Hippocampal formation (tissue), 2 donors: ENCODE data around the gene BCAS4.

Experiments
- DNase-seq, 2 donors: peaks; one replicate each; lab custom pipeline; 2025; lab: John Stamatoyannopoulos, UW

Gene BCAS4

GRCh38 chr20:50855498-50856474 lies 60.9 kb downstream of the BCAS4 start:
- no peak for DNase-seq

DNA sequence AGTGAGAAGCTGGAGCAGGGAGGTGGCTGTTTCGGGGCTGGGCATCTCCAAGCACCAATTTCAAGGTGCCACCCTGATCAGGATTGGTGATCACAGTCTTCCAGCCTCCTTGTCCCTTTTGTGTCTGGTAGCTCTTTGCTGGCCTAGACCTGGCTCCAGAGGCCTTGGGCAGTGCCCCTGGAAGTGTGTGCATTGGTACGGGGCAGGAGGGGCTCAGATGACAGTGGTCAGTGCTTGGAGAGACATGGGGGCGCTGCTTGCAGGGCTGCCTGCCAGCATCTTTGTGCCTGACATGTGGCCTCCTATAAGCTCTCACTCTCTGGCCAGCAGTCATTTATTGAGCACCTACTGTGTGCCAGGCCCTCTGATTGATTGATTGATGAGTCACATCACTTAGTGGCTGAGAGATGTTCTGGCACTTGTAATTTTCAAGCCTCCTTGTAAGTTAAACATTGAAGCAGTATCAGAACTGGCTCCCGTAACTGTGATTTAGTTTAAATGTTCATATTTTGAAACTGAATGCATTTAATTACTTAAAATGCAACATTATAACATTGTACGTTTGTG lies 61.7 kb downstream of the BCAS4 start:
- DNase-seq = no peak

DNA sequence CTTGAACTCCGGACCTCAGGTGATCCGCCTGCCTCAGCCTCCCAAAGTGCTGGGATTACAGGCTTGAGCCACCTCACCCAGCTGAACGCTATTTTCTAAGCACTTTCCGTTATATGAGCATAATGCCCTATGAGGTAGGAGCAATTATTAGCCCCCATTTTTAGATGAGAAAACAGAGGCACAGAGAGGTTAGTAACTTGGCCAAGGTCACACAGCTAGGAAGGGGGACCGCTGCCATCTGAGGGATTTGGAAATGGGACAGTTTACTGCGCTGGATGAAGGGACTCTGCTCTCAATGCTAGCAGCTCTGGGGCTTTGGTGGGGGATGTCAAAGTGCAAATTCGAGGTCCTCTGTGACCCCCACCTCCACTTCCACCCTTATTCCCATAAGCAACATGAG lies 62.5 kb downstream of the BCAS4 start:
- no peak for DNase-seq

DNA sequence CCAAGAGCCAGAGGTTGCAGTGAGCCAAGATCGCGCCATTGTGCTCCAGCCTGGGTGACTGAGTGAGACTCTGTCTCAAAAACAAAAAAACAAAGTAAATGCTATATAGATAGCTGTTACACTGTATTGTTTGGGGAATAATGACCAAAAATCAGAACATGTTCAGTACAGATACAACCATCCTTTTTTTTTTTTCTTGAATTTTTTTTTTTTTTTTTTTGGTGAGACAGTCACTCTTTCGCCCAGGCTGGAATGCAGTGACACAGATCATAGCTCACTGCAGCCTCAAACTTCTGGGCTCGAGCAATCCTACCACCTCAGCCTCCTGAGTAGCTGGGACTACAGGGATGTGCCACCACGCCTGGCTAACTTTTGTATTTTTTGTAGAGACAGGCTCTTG lies 63.7 kb downstream of the BCAS4 start:
- DNase-seq = no peak

- no peak for DNase-seq
Observed at GRCh38 chr20:50859161-50859560, 64.3 kb downstream of the BCAS4 start.

GRCh38 chr20:50861012-50861411 lies 66.2 kb downstream of the BCAS4 start:
- DNase-seq = no peak

DNA sequence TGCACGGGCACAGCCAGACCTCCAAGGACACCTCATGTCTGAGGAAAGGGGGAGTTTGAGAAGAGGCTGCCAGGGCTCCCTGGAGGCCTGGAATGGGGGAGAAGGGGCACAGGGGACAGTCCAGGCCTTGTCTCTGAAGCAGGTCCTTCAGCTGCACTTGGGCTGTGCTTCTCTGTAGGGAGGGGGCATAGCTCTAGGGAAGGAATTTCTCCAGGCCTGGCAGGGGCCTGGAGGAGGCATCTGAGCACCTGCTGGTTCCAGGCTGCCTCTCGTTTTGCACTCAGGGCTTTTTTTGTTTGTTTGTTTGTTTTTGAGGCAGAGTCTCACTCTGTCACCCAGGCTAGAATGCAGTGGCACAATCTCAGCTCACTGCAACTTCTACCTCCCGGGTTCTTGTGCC lies 67.7 kb downstream of the BCAS4 start:
- no peak for DNase-seq

DNA sequence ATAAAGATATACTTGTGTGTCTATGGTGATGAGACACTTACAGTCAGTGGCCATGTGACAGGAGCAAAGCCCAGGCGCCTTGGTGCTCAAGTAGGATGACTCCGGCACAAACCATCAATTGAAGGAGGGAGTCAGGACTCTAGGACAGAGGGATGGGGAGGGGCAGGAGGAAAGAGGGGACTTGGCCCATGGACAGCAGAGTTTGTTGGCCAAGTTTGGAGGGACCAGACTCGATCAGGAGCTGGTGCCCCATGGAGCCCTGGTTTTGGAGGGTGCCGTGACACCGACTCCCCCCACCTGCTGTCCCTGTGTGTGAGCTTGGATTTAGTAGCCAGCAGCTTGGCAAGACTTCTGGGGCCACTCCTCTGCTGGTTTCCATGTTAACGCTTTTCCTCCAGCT lies 70.3 kb downstream of the BCAS4 start:
- no peak for DNase-seq

DNA sequence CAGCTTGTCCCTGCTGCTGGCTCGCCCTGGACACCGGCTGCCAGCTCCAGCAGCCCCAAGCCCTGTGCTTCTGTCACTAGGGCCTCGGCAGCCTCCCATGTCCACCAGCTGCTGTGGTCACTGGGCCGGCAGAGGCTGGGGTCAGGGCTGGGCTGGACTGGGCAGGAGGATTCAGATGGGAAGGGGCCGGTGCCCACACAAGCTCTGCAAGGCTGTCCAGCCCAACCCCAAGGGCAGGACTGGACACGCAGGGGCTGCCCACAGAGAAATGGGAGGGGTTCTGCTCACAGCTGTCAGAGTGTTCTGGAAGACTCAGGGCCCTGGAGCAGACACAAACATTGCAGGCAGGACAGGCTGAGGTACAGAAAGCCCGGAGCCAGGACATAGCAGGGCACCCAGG lies 70.7 kb downstream of the BCAS4 start:
- DNase-seq = no peak

- no peak for DNase-seq
Observed at GRCh38 chr20:50866036-50866685, 71.3 kb downstream of the BCAS4 start.

DNA sequence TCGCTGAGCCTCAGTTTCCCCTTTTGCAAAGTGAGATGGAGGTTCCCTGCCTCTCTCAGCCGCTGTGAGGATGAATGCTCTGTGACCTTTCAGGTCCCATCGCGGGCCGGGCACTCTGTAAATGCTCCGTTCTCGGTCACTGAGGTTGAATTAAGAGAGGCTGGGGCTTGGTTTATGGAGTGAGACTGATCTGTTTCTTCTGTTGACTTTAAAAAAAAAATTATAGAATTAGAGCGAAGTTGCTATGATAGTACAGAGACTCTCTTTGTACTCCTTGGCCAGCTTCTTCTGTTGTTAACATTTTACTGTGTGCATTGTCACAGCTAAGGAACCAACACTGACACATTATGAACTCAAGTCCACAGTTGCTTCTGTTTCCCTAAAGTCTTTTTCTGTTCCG lies 72.0 kb downstream of the BCAS4 start:
- no peak for DNase-seq

DNA sequence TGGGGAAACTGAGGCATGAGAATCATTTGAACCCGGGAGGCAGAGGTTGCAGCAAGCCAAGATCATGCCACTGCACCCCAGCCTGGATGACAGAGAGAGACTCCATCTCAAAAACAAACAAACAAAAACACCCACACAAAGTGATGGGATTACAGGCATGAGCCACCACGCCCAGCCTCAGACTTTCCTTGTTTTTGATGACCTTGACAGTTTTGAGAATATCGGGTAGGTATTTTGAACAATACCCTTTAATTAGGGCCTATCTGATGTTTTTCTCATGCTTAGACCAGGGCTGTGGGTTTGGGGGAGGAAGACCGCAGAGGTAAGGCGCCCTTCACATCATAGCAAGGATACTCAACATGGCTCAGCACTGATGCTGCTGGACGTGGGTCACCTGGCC lies 72.9 kb downstream of the BCAS4 start:
- no peak for DNase-seq

GRCh38 chr20:50868509-50869495 lies 73.9 kb downstream of the BCAS4 start:
- DNase-seq = no peak

DNA sequence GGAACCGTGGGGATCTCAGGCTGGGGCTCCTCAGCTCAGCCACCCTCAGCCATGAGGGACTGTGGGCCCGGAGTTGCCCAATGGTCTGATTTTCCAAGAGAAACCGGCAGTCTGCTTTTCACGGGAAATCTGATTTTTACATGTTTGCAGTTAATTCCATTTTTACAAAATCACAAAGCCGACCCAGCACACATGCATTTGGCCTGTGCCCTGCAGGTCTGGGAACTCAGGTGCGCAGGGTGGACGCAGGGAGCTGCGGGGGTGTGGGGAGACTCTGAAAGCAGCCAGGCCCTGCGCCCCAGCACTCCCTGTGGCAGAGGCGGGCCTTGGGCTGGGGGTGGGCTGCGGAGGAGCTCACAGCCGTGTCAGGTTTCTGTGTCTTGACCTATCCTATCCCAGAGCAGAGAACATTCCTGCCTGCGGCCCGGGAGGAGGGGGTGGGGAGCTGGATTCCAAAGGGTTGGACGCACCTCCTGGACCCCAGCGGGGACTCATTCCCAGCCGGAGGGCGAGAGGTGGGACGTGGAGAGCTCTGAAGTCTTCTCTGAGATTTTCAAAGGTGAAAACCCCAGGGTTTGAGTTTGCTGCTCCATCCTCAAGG lies 75.8 kb downstream of the BCAS4 start:
- DNase-seq = no peak

DNA sequence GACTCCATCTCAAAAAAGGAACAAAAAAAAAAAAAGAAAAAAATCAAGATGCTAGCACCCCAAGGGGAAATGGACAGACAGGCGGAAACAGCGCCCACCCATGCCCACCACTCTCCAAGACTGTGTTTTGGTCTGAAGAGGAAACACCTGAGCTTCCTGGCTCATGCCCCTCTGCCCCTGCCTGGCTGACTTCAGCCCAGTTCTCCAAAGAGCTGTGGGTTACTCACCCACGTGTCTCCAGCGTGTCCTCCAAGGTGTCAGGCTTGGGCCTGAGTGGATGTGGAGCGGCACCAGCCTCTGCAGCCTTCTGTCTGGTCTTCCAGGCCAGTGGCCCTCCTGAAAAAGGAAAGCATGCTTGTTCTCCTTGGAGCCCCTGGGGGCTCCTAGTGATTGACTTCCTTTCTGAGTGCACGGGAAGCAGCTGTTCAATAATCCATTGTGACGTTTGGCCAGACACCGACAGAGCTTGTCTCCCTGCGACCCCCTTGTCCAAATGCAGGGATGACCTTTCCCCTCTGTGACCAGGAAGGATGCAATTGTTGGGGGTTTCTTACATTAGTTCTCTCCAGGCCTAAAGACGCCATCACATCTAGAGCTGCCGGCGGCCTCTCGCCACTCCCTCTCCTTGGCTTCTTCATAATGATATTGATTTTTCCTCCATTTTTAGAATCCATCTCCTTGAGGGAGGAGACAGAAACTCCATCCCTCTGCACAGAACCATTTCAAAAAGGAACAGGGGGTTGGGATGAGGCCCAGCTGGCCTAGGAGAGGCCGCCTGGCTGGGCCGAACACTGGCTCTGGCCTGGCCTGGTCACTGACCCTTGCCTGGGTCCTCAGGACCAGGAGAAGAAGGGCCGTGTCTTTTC lies 77.9 kb downstream of the BCAS4 start:
- no peak for DNase-seq

DNA sequence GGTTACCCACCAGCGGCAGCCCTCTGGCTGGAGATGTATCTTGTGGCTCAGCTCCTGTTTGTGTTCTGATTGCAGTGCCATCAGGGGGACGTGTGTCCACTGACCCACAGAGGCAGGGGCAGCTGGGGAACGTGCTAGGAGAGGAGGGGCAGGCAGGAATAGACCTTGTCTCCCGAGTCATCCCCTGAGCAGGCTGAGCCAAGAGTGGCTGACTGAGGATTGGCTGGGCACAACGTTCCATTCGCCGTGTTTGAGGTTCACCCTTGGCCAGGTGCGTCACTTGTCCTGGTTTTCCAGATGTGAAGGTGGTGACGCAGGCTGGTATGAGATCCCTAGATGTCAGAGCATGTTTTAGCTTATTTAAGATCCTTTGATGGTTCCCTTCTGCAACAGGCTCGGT lies 78.7 kb downstream of the BCAS4 start:
- DNase-seq = no peak

DNA sequence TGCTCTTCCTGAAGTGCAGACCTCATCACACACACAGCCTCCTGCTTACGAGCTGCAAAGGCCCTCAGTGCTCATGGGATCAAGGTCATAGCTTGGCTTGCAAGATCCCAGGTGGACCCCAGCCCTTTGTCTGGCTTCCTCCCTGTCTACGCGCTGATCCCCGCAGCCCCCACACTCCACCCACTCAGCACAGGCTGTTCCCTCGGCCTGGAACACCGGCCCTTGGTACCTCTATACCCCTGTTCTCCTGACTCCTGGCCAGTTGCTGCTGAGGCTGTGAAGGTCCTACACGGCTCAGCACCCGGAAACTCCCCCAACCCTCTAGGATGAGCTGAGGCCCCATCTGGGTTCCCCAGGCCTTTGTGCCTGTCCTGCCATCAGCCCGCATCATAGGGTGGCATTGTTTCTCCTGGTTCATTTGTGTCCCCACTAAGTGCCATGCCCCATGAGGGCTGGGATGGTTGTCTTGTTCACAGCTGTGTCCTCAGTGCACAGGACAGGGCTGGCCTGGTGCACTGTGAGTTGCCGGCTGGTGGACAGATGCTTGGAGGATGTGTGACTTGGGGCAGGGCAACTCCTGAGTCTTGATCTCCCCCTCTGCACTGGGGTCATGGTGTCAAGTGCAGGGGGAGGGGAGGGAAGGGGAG lies 79.4 kb downstream of the BCAS4 start:
- no peak for DNase-seq

DNA sequence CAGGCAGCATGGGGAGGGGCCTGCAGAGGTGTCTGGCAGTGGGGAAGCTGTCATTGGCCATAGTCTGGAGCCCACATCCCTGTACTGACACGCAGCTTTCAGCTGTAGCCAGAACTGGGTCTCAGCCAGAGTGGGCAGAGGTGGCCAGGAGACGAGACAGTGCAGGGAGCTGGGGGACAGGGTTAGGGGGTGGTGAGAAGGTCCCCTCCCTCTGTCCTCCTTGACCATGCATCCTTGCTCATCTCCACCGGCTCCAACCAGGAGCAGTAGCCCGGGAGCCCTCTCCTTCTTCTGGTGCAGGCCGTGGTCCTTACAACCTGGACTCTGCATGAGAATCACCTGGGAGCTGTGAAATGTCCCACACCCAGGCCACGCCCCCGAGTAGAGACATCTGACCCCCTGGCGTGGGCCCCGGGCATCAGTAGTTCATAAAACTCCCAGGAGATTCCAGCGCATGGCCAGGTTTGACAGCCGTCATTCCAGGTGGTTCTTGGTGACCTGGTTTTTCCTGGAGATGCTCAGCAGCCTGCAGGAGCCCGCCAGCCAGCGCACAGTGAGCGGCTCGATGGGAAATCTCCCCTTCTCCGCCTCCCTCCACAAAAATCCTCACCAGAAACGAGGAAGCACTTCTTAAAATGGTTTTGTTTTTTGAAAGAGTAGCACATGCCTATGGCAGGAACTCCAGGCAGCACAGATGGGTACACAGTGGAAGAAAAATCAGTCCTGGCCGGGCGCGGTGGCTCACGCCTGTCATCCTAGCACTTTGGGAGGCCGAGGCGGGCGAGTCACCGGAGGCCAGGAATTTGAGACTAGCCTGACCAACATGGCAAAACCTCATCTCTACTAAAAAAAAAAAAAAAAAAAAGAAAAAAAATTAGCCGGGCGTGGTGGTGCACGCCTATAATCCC lies 80.2 kb downstream of the BCAS4 start:
- DNase-seq = no peak
